ENCODE measurements around the gene CARS2.

DNA sequence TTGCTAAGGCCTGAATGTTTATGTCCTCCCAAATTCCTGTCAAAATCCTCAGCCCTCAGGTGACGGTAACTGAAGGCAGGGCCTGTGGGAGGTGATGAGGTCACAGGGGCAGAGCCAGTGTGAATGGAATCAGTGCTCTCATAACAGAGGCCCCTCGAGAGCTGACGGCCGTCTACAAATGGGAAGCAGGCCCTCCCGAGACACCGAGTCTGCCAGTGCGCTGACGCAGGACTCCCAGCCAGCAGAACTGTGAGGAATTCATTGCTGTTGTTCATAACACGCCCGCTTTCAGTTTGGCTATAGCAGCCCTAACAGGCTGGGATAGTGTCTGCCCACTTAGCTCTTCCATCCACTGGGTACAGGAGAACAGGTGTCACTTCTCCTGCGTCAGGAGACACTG is 41.2 kb downstream of the CARS2 start:
- TF ChIP-seq POLR2AphosphoS5 (IDR thresholded peaks at IDR 0.05) = no peak
- TF ChIP-seq, protein P1, sequence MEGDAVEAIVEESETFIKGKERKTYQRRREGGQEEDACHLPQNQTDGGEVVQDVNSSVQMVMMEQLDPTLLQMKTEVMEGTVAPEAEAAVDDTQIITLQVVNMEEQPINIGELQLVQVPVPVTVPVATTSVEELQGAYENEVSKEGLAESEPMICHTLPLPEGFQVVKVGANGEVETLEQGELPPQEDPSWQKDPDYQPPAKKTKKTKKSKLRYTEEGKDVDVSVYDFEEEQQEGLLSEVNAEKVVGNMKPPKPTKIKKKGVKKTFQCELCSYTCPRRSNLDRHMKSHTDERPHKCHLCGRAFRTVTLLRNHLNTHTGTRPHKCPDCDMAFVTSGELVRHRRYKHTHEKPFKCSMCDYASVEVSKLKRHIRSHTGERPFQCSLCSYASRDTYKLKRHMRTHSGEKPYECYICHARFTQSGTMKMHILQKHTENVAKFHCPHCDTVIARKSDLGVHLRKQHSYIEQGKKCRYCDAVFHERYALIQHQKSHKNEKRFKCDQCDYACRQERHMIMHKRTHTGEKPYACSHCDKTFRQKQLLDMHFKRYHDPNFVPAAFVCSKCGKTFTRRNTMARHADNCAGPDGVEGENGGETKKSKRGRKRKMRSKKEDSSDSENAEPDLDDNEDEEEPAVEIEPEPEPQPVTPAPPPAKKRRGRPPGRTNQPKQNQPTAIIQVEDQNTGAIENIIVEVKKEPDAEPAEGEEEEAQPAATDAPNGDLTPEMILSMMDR (IDR thresholded peaks at IDR 0.05) = no peak

Data from esophagus muscularis mucosa (tissue), 3 donors.